GM19372 (cell line): ENCODE data around the gene IGF2BP2.
"Not testable (repeated sequence)": the region's sequence is repeated elsewhere in the genome, so short reads cannot be mapped to it uniquely, and the experiment has no call there.

Experiments used
- ATAC-seq: cut with Tn5 transposase; IDR thresholded peaks from one replicate; pipeline ENCODE4 v1.9.1; 2021; ENCODE audit warnings: mild to moderate bottlenecking, low read depth, moderate library complexity; ENCODE audit not compliant: unreplicated experiment

IGF2BP2 gene

GRCh38 chr3:185838417-185838989, 13.7 kb upstream of the IGF2BP2 start:
- not testable (repeated sequence) for ATAC-seq

DNA sequence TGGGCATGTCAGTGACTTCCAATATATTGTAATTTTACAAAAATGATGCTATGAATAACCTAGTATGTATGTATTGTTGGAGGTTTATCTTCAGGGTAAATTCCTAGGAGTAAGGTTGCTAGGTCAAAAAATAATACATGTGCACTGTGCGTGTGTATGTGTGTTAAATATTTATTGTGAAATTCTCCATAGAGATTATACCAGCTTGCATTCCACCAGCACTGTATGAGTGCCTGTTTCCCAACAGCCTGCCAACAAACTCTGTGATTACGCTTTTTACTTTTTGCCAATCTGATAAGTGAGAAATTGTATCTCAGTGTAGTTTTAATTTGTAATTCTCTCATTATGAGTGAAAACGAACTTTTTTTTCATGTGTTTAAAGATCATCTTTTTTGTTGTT, 12.6 kb upstream of the IGF2BP2 start:
- ATAC-seq: no peak

DNA sequence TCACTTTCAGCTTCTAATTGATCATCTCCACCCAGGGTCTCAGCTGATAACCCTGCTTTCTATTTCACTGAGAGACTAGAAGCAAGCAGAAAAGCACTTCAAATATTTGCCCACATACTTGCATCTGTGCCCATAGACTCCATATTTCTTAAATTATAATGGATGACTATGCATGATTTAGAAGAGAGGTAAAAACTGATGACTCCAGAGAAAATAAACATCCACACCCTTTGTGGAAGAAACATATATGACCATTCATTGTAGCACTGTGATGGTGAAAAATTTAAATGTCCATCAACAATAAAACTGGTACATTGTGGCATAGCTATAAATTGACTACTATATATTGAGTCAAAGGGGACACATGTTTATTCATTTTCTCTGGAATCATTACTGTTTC, 7.1 kb upstream of the IGF2BP2 start:
- no peak for ATAC-seq

DNA sequence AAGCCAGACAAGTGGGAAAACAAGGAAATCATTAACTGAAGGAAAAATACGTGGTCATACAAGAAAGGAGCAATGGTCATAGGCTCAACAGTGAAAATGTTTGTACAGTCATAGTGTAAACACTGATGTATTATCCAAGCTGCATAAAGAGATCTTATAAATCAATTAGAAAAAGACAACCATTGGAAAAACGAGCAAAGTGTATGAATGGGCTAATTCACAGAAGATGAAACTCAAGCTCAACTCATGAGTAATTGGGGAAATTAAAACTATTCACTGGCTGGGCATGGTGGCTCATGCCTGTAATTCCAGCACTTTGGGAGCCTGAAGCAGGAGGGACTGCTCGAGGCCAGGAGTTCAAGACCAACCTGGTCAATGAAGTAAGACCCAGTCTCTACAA, 6.4 kb upstream of the IGF2BP2 start:
- no peak for ATAC-seq

GRCh38 chr3:185830018-185830797, 5.4 kb upstream of the IGF2BP2 start:
- no peak for ATAC-seq

GRCh38 chr3:185828755-185829154, 3.9 kb upstream of the IGF2BP2 start:
- no peak for ATAC-seq

- no peak for ATAC-seq
Measured at GRCh38 chr3:185827595-185828344, 2.9 kb upstream of the IGF2BP2 start.

GRCh38 chr3:185825639-185826481, 1.0 kb upstream of the IGF2BP2 start:
- peak; percentile 39 for ATAC-seq

- peak; percentile 21 for ATAC-seq
Measured at GRCh38 chr3:185824051-185825005, 514 bp downstream of the IGF2BP2 start.

DNA sequence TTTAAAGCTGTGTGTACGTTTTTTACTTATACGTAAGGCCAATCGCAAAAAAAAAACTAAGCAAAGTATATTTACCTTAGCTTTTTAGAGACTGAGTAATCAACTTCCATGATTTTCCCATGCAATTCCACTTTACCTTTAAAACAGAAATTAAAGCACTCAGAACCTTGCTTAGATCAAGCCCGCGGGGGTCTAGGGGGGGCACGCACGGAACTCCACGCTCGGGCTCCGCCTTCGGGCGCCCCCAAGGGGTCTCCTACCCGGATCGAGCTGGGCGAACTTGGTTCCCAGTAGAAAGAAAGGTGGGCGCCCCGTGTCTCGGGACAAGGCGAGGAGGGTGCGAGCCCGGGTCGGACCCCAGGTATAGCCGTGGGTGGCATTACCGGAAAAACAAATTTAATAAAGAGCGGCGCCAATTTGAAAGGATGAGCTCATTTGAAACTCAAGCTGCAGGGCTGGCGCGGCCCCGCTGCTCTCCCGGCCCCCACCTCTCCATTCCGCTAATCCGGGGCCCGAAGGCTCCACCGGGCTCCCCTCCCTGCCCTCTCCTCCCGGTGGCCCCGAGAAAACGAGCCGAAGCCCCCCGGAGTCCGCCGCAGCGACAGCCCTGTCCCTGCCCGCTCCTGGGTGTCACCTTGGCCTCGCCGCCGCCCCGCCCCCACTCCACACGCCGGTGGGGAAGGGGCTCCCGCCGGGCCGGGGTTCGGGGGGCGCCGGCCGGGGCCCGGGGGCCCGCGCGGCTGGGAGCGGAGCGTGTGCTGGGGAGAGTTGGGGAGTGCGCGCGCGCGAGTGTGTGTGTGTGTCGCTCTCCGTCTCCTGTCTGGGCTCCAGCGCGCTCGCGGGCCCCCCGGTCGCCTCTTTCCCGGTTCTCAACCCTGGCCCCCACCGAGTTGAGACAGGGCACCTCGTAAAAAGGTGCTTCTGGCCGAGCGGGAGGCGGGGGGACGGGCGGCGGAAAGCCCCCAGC, 1.5 kb downstream of the IGF2BP2 start:
- no peak for ATAC-seq

- no peak for ATAC-seq
Measured at GRCh38 chr3:185822221-185823000, 2.4 kb downstream of the IGF2BP2 start.

DNA sequence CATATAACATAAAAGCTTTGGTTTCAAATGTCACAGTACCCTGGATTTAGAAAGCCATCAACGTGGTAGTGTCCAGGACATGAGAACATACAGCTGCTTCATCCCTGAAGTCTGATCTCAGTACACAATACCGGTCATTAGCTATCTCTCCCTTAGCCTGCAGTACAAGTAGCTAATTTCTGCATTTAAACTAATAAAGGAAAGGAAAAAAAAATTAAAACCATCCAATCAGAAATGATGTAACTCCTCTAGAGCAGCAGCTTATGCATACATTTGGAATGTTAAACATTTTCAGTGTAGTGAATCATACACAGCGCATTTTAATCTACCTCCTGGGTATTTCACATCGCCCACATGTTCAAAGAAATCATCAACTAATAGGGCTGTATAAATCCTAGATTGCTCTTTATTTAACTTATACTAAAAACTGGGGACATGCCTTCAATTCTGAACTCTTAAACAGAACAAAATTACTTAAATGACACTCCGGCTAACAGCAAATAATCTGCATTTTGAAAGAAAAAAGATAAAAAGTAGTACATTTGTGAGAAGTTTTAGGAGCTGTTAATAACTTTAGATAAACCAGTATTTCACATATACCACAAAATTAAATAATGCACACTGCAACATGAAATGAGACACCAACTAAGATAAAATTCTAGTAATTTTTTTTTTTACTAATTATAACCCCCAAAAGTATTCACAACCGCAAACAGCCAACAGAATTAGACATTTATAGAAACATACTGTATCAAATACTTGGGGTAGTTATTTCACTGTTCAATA, 3.7 kb downstream of the IGF2BP2 start:
- ATAC-seq: no peak

DNA sequence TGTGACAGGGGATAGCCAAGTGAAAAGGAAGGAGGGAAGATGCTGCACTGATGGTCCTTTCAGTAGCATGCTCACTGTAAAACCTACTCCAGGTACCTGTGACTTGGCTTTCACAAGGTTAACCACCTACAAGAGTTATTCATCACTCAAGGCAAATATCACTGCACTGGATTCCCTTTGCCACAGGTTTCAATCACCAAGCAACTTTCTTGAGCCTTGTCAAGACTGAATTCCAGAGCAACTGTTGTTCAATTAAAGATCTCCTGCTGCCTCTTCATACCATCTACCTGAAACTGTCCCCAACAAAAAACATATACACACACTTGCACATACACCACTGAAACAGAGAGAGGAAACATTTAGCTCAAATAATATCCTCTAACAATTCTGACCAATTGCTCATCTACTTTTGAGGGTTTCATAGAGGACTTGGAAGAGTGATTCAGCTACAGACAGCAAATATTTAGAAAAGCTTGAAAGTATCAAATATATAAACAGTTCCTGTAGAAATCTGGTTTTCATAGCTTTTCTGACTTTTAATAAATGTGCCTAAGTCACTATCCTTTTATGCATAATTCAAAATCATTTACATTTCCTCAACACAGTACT, 6.5 kb downstream of the IGF2BP2 start:
- no peak for ATAC-seq

- ATAC-seq: no peak
Measured at GRCh38 chr3:185815391-185816282, 9.2 kb downstream of the IGF2BP2 start.

DNA sequence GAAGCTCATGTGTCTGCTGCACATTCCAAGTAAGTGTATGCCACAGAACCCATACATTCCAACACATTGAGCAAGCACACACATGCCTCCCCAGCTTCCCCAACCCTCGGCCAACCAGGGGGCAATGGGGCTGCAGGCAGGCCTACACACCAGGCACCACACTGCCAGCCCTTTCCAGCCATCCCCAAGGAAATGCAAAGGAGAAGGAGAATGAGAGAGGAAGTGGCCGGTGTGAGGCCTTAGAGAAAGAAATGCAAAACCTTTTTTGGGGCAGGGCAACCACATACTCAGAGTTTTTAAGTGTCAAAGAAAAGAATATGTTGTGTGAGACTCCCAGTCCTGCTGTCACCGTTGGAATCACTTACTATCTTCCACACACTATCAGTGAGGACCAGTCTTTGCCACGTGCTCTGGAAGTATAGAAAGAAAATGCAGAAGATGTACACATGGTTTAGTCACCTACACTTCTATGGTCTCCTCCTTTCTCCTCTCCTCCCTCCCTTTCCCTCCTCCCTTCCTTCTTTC, 11.1 kb downstream of the IGF2BP2 start:
- no peak for ATAC-seq
